Astrocyte of the spinal cord (primary cell): ENCODE results near the gene MYD88.
"Not testable (repeated sequence)": the region's sequence is repeated elsewhere in the genome, so short reads cannot be mapped to it uniquely, and the experiment has no call there.

Experiments used
- DNase-seq: peaks from one replicate; pipeline ENCODE4 v3.0.0; 2011; ENCODE audit warnings: low read depth, low spot score
- H3K4me3 ChIP-seq: 2 replicates; pipeline ENCODE4 v1.5.1; 2011; ENCODE audit warnings: low read depth, mild to moderate bottlenecking, low read length, moderate library complexity
- CTCF ChIP-seq: IDR thresholded peaks from 2 replicates; pipeline ENCODE4 v1.5.1; 2012; ENCODE audit warnings: low read depth, mild to moderate bottlenecking, low read length, inconsistent platforms
- in situ Hi-C: cut with HindIII; loops from 2 replicates; pipeline ENCODE4 v1.10.0; 2017; ENCODE audit warnings: low sequenced_read_pairs

The MYD88 gene

GRCh38 chr3:38131621-38132369 lies 6.7 kb upstream of the MYD88 start:
- in situ Hi-C loops: no loop called here
- DNase-seq: peak; percentile 45
- no peak overlapping the region for H3K4me3 ChIP-seq
- peak; percentile 77 for TF ChIP-seq CTCF

- H3K4me3 ChIP-seq: no peak overlapping the region
- no peak for DNase-seq
- in situ Hi-C loops: no loop called here
- no peak for TF ChIP-seq CTCF
Measured at GRCh38 chr3:38133209-38133556, 5.3 kb upstream of the MYD88 start.

GRCh38 chr3:38133557-38134405 lies 4.7 kb upstream of the MYD88 start:
- H3K4me3 ChIP-seq: no peak overlapping the region
- no peak for TF ChIP-seq CTCF
- DNase-seq: no peak
- in situ Hi-C loops: no loop called here

- in situ Hi-C loops: not testable (repeated sequence)
Measured at GRCh38 chr3:38134517-38135143, 3.8 kb upstream of the MYD88 start.

GRCh38 chr3:38135621-38136277 lies 2.7 kb upstream of the MYD88 start:
- DNase-seq: not testable (repeated sequence)

More at GRCh38 chr3:38134517-38135143, 3.8 kb upstream of the MYD88 start:
- H3K4me3 ChIP-seq, DNase-seq: not testable (repeated sequence)

GRCh38 chr3:38136393-38136776 lies 2.1 kb upstream of the MYD88 start:
- peak overlapping the region; percentile 82 for H3K4me3 ChIP-seq
- no peak for DNase-seq
- no peak for TF ChIP-seq CTCF
- in situ Hi-C loops: no loop called here

More at GRCh38 chr3:38135621-38136277, 2.7 kb upstream of the MYD88 start:
- in situ Hi-C loops: not testable (repeated sequence)
- peak overlapping the region; percentile 82 for H3K4me3 ChIP-seq
